Stimulated activated CD8-positive, alpha-beta memory T cell treated with anti-CD3 and anti-CD28 coated beads, Interleukin-7, amount 100 ng/mL, for 1 hour (primary cell): Measurements from ENCODE around the gene FAM227A.

Experiments used
- DNase-seq, 2 donors: peaks; one replicate each; pipeline ENCODE4 v3.0.0-alpha.2; 2020; ENCODE audit warnings: low read depth in 2 of 2

FAM227A gene

DNA sequence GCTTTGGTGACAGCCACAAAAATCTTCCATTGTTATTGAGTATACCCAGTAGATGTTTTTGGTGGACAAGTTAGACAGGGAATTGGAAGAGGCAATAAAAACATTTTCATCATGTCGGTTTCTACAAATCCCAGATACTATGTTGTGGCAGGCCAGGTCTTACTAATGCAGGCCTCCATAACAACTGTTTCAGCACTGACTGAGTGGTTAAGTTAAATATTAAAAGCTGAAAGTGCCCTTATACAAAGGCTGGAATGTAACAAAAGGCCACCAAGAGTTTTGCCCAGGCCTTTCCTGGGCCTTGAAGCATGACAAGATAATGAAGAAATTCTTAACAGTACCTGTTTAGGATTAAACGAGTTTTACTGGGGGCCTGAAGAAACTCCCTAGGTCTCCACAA, 115.5 kb downstream of the FAM227A start:
- no peak for DNase-seq

DNA sequence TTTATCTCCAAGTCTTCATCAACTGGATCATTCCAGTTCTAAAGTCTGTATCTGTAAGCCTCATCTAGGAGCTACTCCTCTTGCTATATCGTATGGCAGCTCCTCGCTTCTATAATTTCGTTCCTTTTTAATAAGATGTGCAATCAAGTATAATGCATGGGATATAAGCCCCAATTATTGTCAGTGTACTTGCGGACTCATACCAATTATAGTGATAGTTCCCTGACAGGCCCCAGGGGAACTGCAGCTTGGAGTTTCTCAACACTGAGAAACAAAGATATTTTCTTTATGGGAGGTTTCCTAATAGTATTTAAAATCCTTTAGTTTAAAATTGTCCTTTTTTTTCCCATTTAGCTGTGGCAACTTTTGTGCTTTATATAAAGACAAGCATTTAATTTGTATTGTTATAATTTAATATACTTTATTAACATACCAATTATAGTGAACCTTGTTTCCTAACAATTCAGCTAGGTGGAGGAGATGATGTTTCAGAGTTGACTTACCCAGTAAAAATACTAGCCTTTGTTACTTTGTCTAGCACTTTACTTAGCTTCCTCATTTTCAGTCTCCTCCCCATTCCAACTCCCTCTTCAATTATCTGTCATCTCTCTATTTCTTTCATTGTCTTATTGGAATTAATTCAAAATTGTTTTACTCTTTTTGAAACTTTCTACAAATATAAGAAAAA, 124.8 kb downstream of the FAM227A start:
- no peak for DNase-seq
